ENCODE results near the gene CD8B2.

The CD8B2 gene

GRCh38 chr2:106532236-106532635 lies 45.1 kb downstream of the CD8B2 start:
- Histone ChIP-seq H3K4me1 (ENCODE audit: control insufficient read depth, insufficient read depth, low read length) (no peaks in the 10 kb centered on the region), H3K4me3 (ENCODE audit: low read depth, low read length) (no peak overlapping the region), H3K9me3 (ENCODE audit: control insufficient read depth, insufficient read depth, low read depth, low read length) (no peaks in the 10 kb centered on the region), H3K36me3 (ENCODE audit: control insufficient read depth in 2 of 2, insufficient read depth in 1 of 2, low read length in 2 of 2) (no peaks in the 10 kb centered on the region), H3K27ac (ENCODE audit: extremely low read depth, low read depth, low read length) (no peak overlapping the region)
- POLR2A ChIA-PET, result no interaction called here
- no peak for TF ChIP-seq ZNF140 (tag by site-specific recombination; IDR thresholded peaks at IDR 0.05)
- no peak for TF ChIP-seq ZNF621 (tag by site-specific recombination; IDR thresholded peaks at IDR 0.05)
- no peak for TF ChIP-seq SALL2 (tag by site-specific recombination; IDR thresholded peaks at IDR 0.05; ENCODE audit: borderline replicate concordance)
- no peak for TF ChIP-seq ZNF133 (tag by site-specific recombination; IDR thresholded peaks at IDR 0.05)
- TF ChIP-seq ZBTB20 (tag by site-specific recombination; IDR thresholded peaks at IDR 0.05), result no peak
- TF ChIP-seq TRIM28 (IDR thresholded peaks at IDR 0.05; ENCODE audit: borderline replicate concordance, low read length), result no peak
- TF ChIP-seq BCL11A (tag by site-specific recombination; IDR thresholded peaks at IDR 0.05; ENCODE audit: low read depth), result no peak
- no peak for TF ChIP-seq ZNF341 (tag by site-specific recombination; IDR thresholded peaks at IDR 0.05; ENCODE audit: low read depth)
- TF ChIP-seq TCF7L2 (IDR thresholded peaks at IDR 0.05; ENCODE audit: borderline replicate concordance, low read depth, low read length), result no peak
- TF ChIP-seq ZNF768 (tag by site-specific recombination; IDR thresholded peaks at IDR 0.05), result no peak
- no peak for TF ChIP-seq ZNF138 (tag by site-specific recombination; IDR thresholded peaks at IDR 0.05; ENCODE audit: borderline replicate concordance)
- no peak for TF ChIP-seq ZNF776 (tag by site-specific recombination; IDR thresholded peaks at IDR 0.05; ENCODE audit: borderline replicate concordance)
- no peak for TF ChIP-seq ZSCAN23 (tag by site-specific recombination; IDR thresholded peaks at IDR 0.05)
- TF ChIP-seq ZNF302 (tag by site-specific recombination; IDR thresholded peaks at IDR 0.05; ENCODE audit: low read depth), result no peak
- TF ChIP-seq ZNF2 (tag by site-specific recombination; IDR thresholded peaks at IDR 0.05), result no peak
- CTCF ChIA-PET, result interaction anchor here (0.7 to 1.2 kb wide), 3 partner anchors 10 to 31 kb away, joined by 3 to 4 read pairs (median 3); no protein-coding TSS in a partner anchor

DNA sequence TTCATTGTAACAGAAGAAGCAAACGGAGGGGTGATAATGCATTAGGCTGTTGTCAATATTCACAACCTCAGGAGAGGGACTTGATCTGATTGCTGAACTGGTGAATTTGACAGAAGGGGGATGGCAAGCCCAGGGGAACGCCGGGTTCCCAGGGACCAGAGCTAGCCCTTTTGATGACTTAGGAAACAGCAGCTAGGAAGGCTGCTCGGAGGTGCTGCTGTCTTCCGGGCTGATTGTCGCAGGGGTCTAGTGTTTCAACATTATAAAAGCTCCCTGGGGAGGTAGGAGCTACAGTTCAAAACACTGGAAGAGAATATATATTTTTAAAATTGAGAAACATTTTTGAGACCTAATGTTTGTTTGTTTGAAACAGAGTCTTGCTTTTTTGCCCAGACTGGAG lies 47.3 kb downstream of the CD8B2 start:
- Histone ChIP-seq H3K36me3 (ENCODE audit: control insufficient read depth in 2 of 2, insufficient read depth in 1 of 2, low read length in 2 of 2) (no peaks in the 10 kb centered on the region), H3K27ac (ENCODE audit: extremely low read depth, low read depth, low read length) (no peak overlapping the region), H3K4me3 (ENCODE audit: low read depth, low read length) (no peak overlapping the region), H3K9me3 (ENCODE audit: control insufficient read depth, insufficient read depth, low read depth, low read length) (no peaks in the 10 kb centered on the region), H3K4me1 (ENCODE audit: control insufficient read depth, insufficient read depth, low read length) (no peaks in the 10 kb centered on the region)
- CTCF ChIA-PET, result interaction anchor here (0.8 kb wide), 1 partner anchor 434 kb away, joined by 3 read pairs; no protein-coding TSS in a partner anchor
- POLR2A ChIA-PET, result no interaction called here
- TF ChIP-seq, protein P1, sequence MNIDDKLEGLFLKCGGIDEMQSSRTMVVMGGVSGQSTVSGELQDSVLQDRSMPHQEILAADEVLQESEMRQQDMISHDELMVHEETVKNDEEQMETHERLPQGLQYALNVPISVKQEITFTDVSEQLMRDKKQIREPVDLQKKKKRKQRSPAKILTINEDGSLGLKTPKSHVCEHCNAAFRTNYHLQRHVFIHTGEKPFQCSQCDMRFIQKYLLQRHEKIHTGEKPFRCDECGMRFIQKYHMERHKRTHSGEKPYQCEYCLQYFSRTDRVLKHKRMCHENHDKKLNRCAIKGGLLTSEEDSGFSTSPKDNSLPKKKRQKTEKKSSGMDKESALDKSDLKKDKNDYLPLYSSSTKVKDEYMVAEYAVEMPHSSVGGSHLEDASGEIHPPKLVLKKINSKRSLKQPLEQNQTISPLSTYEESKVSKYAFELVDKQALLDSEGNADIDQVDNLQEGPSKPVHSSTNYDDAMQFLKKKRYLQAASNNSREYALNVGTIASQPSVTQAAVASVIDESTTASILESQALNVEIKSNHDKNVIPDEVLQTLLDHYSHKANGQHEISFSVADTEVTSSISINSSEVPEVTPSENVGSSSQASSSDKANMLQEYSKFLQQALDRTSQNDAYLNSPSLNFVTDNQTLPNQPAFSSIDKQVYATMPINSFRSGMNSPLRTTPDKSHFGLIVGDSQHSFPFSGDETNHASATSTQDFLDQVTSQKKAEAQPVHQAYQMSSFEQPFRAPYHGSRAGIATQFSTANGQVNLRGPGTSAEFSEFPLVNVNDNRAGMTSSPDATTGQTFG (tag by site-specific recombination; IDR thresholded peaks at IDR 0.05; ENCODE audit: borderline replicate concordance), result no peak
- TF ChIP-seq ZBTB48 (tag by site-specific recombination; IDR thresholded peaks at IDR 0.05) (no peak), ZNF24 (tag by site-specific recombination; IDR thresholded peaks at IDR 0.05) (no peak), ZSCAN23 (tag by site-specific recombination; IDR thresholded peaks at IDR 0.05) (no peak), ZNF266 (tag by site-specific recombination; IDR thresholded peaks at IDR 0.05; ENCODE audit: low read depth) (no peak), ZNF214 (tag by site-specific recombination; IDR thresholded peaks at IDR 0.05; ENCODE audit: borderline replicate concordance) (no peak), ZNF146 (tag by site-specific recombination; IDR thresholded peaks at IDR 0.05) (no peak), ZSCAN16 (tag by site-specific recombination; IDR thresholded peaks at IDR 0.05) (no peak), ZNF274 (IDR thresholded peaks at IDR 0.05; ENCODE audit: low read length) (no peak), ZNF274 (tag by site-specific recombination; IDR thresholded peaks at IDR 0.05; ENCODE audit: borderline replicate concordance) (no peak), ZNF23 (tag by site-specific recombination; IDR thresholded peaks at IDR 0.05; ENCODE audit: borderline replicate concordance) (no peak), EGR2 (tag by site-specific recombination; IDR thresholded peaks at IDR 0.05; ENCODE audit: low read depth) (no peak), ZNF768 (tag by site-specific recombination; IDR thresholded peaks at IDR 0.05) (no peak)
- TF ChIP-seq, protein P2, sequence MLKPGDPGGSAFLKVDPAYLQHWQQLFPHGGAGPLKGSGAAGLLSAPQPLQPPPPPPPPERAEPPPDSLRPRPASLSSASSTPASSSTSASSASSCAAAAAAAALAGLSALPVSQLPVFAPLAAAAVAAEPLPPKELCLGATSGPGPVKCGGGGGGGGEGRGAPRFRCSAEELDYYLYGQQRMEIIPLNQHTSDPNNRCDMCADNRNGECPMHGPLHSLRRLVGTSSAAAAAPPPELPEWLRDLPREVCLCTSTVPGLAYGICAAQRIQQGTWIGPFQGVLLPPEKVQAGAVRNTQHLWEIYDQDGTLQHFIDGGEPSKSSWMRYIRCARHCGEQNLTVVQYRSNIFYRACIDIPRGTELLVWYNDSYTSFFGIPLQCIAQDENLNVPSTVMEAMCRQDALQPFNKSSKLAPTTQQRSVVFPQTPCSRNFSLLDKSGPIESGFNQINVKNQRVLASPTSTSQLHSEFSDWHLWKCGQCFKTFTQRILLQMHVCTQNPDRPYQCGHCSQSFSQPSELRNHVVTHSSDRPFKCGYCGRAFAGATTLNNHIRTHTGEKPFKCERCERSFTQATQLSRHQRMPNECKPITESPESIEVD (tag by site-specific recombination; IDR thresholded peaks at IDR 0.05), result no peak
- TF ChIP-seq, protein P3, sequence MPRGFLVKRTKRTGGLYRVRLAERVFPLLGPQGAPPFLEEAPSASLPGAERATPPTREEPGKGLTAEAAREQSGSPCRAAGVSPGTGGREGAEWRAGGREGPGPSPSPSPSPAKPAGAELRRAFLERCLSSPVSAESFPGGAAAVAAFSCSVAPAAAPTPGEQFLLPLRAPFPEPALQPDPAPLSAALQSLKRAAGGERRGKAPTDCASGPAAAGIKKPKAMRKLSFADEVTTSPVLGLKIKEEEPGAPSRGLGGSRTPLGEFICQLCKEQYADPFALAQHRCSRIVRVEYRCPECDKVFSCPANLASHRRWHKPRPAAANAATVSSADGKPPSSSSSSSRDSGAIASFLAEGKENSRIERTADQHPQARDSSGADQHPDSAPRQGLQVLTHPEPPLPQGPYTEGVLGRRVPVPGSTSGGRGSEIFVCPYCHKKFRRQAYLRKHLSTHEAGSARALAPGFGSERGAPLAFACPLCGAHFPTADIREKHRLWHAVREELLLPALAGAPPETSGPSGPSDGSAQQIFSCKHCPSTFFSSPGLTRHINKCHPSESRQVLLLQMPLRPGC (tag by site-specific recombination; IDR thresholded peaks at IDR 0.05), result no peak
